Neural cell (in vitro differentiated cells): ENCODE measurements around the gene LILRB2. TPM values are rescaled to one million over a fixed set of nuclear protein-coding genes. Genes with fewer than 3 reads are reported as not detected.

Experiments used
- H2AFZ ChIP-seq: fragments of 200-600, 300-800 bp; sonication (generic), shearing (Covaris generic); 2 replicates; pipeline ENCODE4 v1.6.0; 2014; ENCODE audit warnings: low read depth, mild to moderate bottlenecking, antibody characterized with exemption, low read length, moderate library complexity
- H3F3A ChIP-seq: fragments of 200-600 bp; shearing (Covaris generic); 2 replicates; pipeline ENCODE4 v1.6.1; 2016; ENCODE audit warnings: mild to moderate bottlenecking, moderate library complexity, mixed read lengths, antibody characterized with exemption, low read length; ENCODE audit not compliant: insufficient read depth, poor library complexity, severe bottlenecking
- H3K27ac ChIP-seq: fragments of 200-600, 300-800 bp; sonication (generic), shearing (Covaris generic); 2 replicates; pipeline ENCODE4 v1.5.1; 2014; ENCODE audit warnings: mild to moderate bottlenecking, low read length, moderate library complexity
- H3K27me3 ChIP-seq: fragments of 300-800, 200-600 bp; sonication (generic), shearing (Covaris generic); 2 replicates; pipeline ENCODE4 v1.6.0; 2014; ENCODE audit warnings: mild to moderate bottlenecking, low read depth, low read length, moderate library complexity; ENCODE audit not compliant: insufficient read depth
- H3K36me3 ChIP-seq: fragments of 300-800, 200-600 bp; sonication (generic), shearing (Covaris generic); 2 replicates; pipeline ENCODE4 v1.5.1; 2014; ENCODE audit warnings: mild to moderate bottlenecking, antibody characterized with exemption, low read length, moderate library complexity; ENCODE audit not compliant: insufficient read depth
- H3K4me2 ChIP-seq: fragments of 300-800, 200-600 bp; sonication (generic), shearing (Covaris generic); 2 replicates; pipeline ENCODE4 v1.6.0; 2014; ENCODE audit warnings: mild to moderate bottlenecking, low read length
- H3K4me3 ChIP-seq: fragments of 300-800, 200-600 bp; sonication (generic), shearing (Covaris generic); 2 replicates; pipeline ENCODE4 v1.5.1; 2014; ENCODE audit warnings: mild to moderate bottlenecking, low read length, moderate library complexity
- H3K79me2 ChIP-seq: fragments of 200-600 bp; shearing (Covaris generic); replicated peaks from 2 replicates; pipeline ENCODE4 v1.6.0; 2014; ENCODE audit warnings: mild to moderate bottlenecking, low read length, moderate library complexity; ENCODE audit not compliant: insufficient read depth
- H3K9ac ChIP-seq: fragments of 300-800, 200-600 bp; sonication (generic), shearing (Covaris generic); 2 replicates; pipeline ENCODE4 v1.6.1; 2016; ENCODE audit warnings: mild to moderate bottlenecking, low read length, mixed read lengths
- H3K9me2 ChIP-seq: fragments of 200-600 bp; shearing (Covaris generic); 2 replicates; pipeline ENCODE4 v1.6.1; 2016; ENCODE audit warnings: mild to moderate bottlenecking, low read length, mixed read lengths; ENCODE audit not compliant: insufficient read depth
- H3K9me3 ChIP-seq: fragments of 200-600, 300-800 bp; sonication (generic), shearing (Covaris generic); 2 replicates; pipeline ENCODE4 v1.6.1; 2016; ENCODE audit warnings: mild to moderate bottlenecking, mixed run types, low read length, moderate library complexity, mixed read lengths
- H4K20me1 ChIP-seq: fragments of 200-600 bp; shearing (Covaris generic); 2 replicates; pipeline ENCODE4 v1.6.1; 2016; ENCODE audit warnings: mild to moderate bottlenecking, mixed run types; ENCODE audit not compliant: insufficient read depth
- CTCF ChIP-seq: fragments of 450-650 bp; IDR thresholded peaks from 2 replicates; pipeline ENCODE4 v1.5.1; 2014; ENCODE audit warnings: antibody characterized with exemption, mild to moderate bottlenecking, moderate library complexity; ENCODE audit not compliant: poor library complexity, severe bottlenecking
- EP300 ChIP-seq: fragments of 450-650 bp; conservative IDR thresholded peaks from 2 replicates; pipeline ENCODE4 v1.6.1; 2014; ENCODE audit warnings: antibody characterized with exemption, mild to moderate bottlenecking, moderate library complexity; ENCODE audit not compliant: poor library complexity, severe bottlenecking
- EZH2 ChIP-seq: fragments of 200-600, 300-800 bp; shearing (Covaris generic), sonication (generic); IDR thresholded peaks from 2 replicates; pipeline ENCODE4 v1.6.1; 2014; ENCODE audit warnings: antibody characterized with exemption, low read length, borderline replicate concordance, mild to moderate bottlenecking; ENCODE audit not compliant: insufficient read depth, poor library complexity, severe bottlenecking
- MXI1 ChIP-seq: fragments of 450-650 bp; conservative IDR thresholded peaks from 2 replicates; pipeline ENCODE4 v1.6.1; 2014; ENCODE audit warnings: antibody characterized with exemption, mild to moderate bottlenecking; ENCODE audit not compliant: poor library complexity, severe bottlenecking
- POLR2AphosphoS5 ChIP-seq: IDR thresholded peaks from 2 replicates; pipeline ENCODE4 v1.6.1; 2012
- RAD21 ChIP-seq: fragments of 450-650 bp; conservative IDR thresholded peaks from 2 replicates; pipeline ENCODE4 v1.6.1; 2014; ENCODE audit warnings: antibody characterized with exemption, mild to moderate bottlenecking, moderate library complexity
- SMC3 ChIP-seq: fragments of 450-650 bp; conservative IDR thresholded peaks from 2 replicates; pipeline ENCODE4 v1.6.1; 2014; ENCODE audit warnings: antibody characterized with exemption, mild to moderate bottlenecking, moderate library complexity; ENCODE audit not compliant: poor library complexity
- TAF1 ChIP-seq: IDR thresholded peaks from 2 replicates; pipeline ENCODE4 v1.6.1; 2012; ENCODE audit warnings: low read depth
- polyA plus RNA-seq: library from polyadenylated mRNA; depleted of rRNA; stranded (reverse); fragments of >200 nt; gene quantifications from 2 replicates; pipeline ENCODE4 v1.2.3, GENCODE V29; 2014
- TF ChIP-seq, protein P1 (sequence below): IDR thresholded peaks from 2 replicates; pipeline ENCODE4 v1.6.1; 2012; ENCODE audit warnings: borderline replicate concordance

Gene LILRB2
- polyA plus RNA-seq, 1 donor from 2014 or later, result not detected

DNA sequence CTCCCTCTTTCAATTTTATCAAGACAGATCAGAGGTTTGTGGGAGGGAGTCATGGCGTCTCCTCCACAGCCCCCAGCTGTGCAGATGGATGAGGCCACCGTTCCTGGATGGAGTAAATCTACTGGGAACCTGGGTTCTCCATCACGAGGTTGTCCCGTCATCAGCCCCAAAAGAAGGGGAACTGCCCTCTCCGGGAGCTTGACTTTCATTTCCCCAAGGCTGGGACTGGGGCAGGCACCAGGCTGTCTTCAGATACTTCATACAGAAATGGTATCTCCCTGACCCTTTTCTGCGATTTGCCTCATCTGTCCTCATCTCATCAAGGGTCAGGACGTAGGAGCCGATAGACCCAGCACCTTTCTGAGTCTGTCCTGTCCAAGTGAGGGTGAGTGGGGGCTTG is 9.8 kb downstream of the LILRB2 start:
- TF ChIP-seq MXI1, result no peak
- no peak for TF ChIP-seq RAD21
- TF ChIP-seq, protein P1, sequence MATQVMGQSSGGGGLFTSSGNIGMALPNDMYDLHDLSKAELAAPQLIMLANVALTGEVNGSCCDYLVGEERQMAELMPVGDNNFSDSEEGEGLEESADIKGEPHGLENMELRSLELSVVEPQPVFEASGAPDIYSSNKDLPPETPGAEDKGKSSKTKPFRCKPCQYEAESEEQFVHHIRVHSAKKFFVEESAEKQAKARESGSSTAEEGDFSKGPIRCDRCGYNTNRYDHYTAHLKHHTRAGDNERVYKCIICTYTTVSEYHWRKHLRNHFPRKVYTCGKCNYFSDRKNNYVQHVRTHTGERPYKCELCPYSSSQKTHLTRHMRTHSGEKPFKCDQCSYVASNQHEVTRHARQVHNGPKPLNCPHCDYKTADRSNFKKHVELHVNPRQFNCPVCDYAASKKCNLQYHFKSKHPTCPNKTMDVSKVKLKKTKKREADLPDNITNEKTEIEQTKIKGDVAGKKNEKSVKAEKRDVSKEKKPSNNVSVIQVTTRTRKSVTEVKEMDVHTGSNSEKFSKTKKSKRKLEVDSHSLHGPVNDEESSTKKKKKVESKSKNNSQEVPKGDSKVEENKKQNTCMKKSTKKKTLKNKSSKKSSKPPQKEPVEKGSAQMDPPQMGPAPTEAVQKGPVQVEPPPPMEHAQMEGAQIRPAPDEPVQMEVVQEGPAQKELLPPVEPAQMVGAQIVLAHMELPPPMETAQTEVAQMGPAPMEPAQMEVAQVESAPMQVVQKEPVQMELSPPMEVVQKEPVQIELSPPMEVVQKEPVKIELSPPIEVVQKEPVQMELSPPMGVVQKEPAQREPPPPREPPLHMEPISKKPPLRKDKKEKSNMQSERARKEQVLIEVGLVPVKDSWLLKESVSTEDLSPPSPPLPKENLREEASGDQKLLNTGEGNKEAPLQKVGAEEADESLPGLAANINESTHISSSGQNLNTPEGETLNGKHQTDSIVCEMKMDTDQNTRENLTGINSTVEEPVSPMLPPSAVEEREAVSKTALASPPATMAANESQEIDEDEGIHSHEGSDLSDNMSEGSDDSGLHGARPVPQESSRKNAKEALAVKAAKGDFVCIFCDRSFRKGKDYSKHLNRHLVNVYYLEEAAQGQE, result no peak
- no peak for TF ChIP-seq TAF1
- no peak for TF ChIP-seq CTCF
- no peaks in the 10 kb centered on the region for H4K20me1 ChIP-seq
- no peak overlapping the region for H3K27ac ChIP-seq
- H3K9me3 ChIP-seq, result no peaks in the 10 kb centered on the region
- H2AFZ ChIP-seq, result no peak overlapping the region
- no peak overlapping the region for H3K4me2 ChIP-seq
- H3K79me2 ChIP-seq, result no peaks in the 10 kb centered on the region
- H3K4me3 ChIP-seq, result no peak overlapping the region
- H3K9ac ChIP-seq, result no peak overlapping the region
- H3K27me3 ChIP-seq, result no peaks in the 10 kb centered on the region
- H3K9me2 ChIP-seq, result no peaks in the 10 kb centered on the region
- no peaks in the 10 kb centered on the region for H3K36me3 ChIP-seq
- no peaks in the 10 kb centered on the region for H3F3A ChIP-seq

GRCh38 chr19:54268936-54269335 is 12.0 kb downstream of the LILRB2 start:
- Histone ChIP-seq H3K4me2 (no peak overlapping the region), H3K79me2 (no peaks in the 10 kb centered on the region), H3F3A (no peaks in the 10 kb centered on the region), H3K27me3 (no peaks in the 10 kb centered on the region), H3K4me3 (no peak overlapping the region), H2AFZ (no peak overlapping the region), H3K9me2 (no peaks in the 10 kb centered on the region), H3K36me3 (no peaks in the 10 kb centered on the region), H3K9ac (no peak overlapping the region), H3K27ac (no peak overlapping the region), H4K20me1 (no peaks in the 10 kb centered on the region), H3K9me3 (no peaks in the 10 kb centered on the region)
- TF ChIP-seq TAF1, result no peak
- TF ChIP-seq MXI1, result no peak
- no peak for TF ChIP-seq EZH2
- no peak for TF ChIP-seq RAD21
- no peak for TF ChIP-seq CTCF
- TF ChIP-seq POLR2AphosphoS5, result no peak
- TF ChIP-seq SMC3, result no peak
- TF ChIP-seq EP300, result no peak
- TF ChIP-seq, protein P1, result no peak
